Activated CD4-positive, alpha-beta T cell treated with anti-CD3 and anti-CD28 coated beads, Interleukin-2, amount 10 ng/mL, durations not matched to agents 7 days and 5 days (primary cell): ENCODE measurements around the gene RAI1. TPM values are rescaled to one million over a fixed set of nuclear protein-coding genes. Genes with fewer than 3 reads are reported as not detected.
A peak's percentile ranks its signal among the peaks of the same experiment; 100 is the strongest.

Experiments
- CTCF ChIA-PET: fragments of 350-600 bp; sonication (Branson Sonifier 250); formaldehyde crosslinking; loops from one replicate; lab custom pipeline; 2021; ENCODE audit warnings: antibody characterized with exemption; lab: Charles Lee
- POLR2A ChIA-PET: fragments of 350-600 bp; sonication (Branson Sonifier 250); formaldehyde crosslinking; loops from one replicate; lab custom pipeline; 2021; ENCODE audit warnings: antibody characterized with exemption; lab: Charles Lee
- DNase-seq: peaks from one replicate; pipeline ENCODE4 v3.0.0-alpha.2; 2020
- H3K27ac Mint-ChIP-seq: one replicate; pipeline ENCODE4 v1.8.0; 2021; ENCODE audit warnings: mild to moderate bottlenecking, moderate library complexity, mixed read lengths
- H3K27me3 Mint-ChIP-seq: one replicate; pipeline ENCODE4 v1.8.0; 2021; ENCODE audit warnings: mixed read lengths
- H3K36me3 Mint-ChIP-seq: one replicate; pipeline ENCODE4 v1.8.0; 2021; ENCODE audit warnings: low read depth, mixed read lengths
- H3K4me1 Mint-ChIP-seq: one replicate; pipeline ENCODE4 v1.8.0; 2021; ENCODE audit warnings: mixed read lengths
- H3K4me3 Mint-ChIP-seq: one replicate; pipeline ENCODE4 v1.8.0; 2021; ENCODE audit warnings: mild to moderate bottlenecking, moderate library complexity, mixed read lengths
- H3K9me3 Mint-ChIP-seq: one replicate; pipeline ENCODE4 v1.8.0; 2021; ENCODE audit warnings: mixed read lengths
- total RNA-seq, 2 experiments: library from RNA; stranded (reverse); gene quantifications; one replicate each; pipeline ENCODE4 v1.2.3, GENCODE V29; 2021

Gene RAI1
- total RNA-seq, 2 experiments from 2014 or later: 18.1 to 18.5 TPM

DNA sequence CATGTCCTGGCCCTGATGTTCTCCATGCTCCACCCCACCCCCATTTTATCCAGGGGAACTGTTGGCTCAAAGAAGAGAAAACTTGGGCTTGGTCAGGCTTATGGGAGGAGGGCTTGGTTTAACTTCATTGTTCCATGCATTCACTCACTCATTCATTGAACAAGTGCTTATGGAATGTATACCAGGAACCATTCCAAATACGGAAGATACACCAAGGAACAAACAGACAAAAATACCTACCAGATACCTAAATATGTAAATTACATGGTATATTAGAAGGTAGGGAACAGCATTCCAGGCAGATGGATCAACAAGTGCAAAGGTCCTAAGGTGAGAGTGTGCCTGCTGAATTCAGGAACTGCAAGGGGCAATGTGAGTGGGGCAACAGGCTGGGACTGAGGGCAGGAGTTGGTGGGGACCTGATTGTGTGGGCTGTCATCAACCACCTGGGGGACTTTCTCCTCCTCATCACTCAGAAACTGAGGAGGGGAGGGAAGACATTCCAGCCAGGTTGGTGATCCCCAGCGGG, 39.9 kb downstream of the RAI1 start:
- Mint-ChIP-seq H3K9me3 (no peaks in the 10 kb centered on the region), H3K36me3 (peaks cover 8% of the 10 kb centered on the region), H3K4me3 (no peak overlapping the region), H3K27ac (no peak overlapping the region), H3K27me3 (peaks cover 46% of the 10 kb centered on the region), H3K4me1 (peaks cover 32% of the 10 kb centered on the region)
- no peak for DNase-seq
- POLR2A ChIA-PET: no interaction called here
- CTCF ChIA-PET: no interaction called here

DNA sequence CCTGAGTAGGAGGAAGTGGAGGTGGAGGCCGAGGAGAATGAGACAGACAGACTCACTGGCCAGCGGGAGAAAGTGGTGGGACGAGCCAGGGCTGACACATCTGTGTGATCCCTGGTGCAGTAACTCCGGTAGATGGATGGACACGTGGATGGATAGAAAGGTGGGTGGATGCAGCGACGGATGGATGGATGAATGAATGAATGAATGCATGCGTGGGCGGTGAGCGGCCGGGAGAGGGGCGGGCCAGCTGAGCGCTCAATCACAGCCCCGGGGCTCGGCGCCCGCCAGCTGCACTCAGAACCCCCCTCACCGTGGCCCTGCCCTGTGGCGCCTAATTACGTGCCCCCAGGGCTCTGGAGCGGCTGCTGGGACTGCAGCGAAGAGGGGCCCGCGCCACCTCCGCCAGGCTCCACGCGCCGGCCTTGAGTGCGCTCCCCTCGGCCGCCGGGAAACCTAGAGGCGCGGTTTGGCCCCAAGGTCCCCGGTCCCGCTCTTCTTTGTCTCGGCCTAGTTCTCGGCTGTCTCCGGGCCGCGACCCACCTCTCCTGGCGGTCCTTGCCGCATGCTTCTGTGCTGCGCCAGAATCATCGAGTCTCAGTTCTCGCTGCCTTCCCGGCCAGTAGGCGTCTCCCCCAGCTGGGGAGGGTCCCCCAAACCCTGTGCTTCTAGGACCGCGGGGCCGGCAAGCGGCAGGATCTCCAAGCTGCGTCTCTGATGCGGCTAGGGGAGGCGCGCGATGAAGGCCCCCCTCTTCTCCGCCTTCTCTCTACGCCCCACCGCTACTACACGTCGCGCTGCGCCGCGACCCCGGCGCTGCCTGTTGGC, 41.0 kb downstream of the RAI1 start:
- no peak overlapping the region for H3K4me3 Mint-ChIP-seq
- no peaks in the 10 kb centered on the region for H3K9me3 Mint-ChIP-seq
- CTCF ChIA-PET: interaction anchor here (1.0 to 2.1 kb wide), 2 partner anchors 8 to 44 kb away, joined by 3 to 7 read pairs; no protein-coding TSS in a partner anchor
- no peak for DNase-seq
- H3K27ac Mint-ChIP-seq: no peak overlapping the region
- POLR2A ChIA-PET: no interaction called here
- peaks cover 8% of the 10 kb centered on the region for H3K36me3 Mint-ChIP-seq
- peaks cover 46% of the 10 kb centered on the region for H3K27me3 Mint-ChIP-seq
- H3K4me1 Mint-ChIP-seq: peaks cover 39% of the 10 kb centered on the region

DNA sequence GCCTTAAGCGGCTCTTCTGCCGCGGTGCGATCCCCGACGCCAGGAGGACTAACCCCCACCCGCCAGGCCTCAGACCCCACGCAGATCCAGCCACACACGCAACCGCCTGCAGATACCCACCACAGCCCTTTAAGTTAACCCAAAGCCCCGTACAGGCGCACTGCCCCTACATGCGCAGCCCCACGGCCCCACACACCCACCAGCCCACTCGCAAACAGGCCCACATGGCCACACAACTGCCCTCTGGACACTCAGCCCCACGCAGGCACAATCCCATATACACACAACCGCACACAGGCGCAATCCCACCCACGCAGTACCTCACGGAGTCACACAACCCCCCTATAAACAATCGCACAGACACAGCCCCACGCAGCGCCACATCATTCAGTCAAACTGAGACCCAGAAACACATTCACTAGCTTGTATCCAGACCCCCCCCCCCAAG, 41.7 kb downstream of the RAI1 start:
- peaks cover 33% of the 10 kb centered on the region for H3K4me1 Mint-ChIP-seq
- CTCF ChIA-PET: interaction anchor here (1.0 to 2.1 kb wide), 3 partner anchors 9 to 45 kb away, joined by 3 to 7 read pairs (median 3); no protein-coding TSS in a partner anchor
- no peak overlapping the region for H3K27ac Mint-ChIP-seq
- no peak for DNase-seq
- no peaks in the 10 kb centered on the region for H3K9me3 Mint-ChIP-seq
- H3K27me3 Mint-ChIP-seq: peaks cover 48% of the 10 kb centered on the region
- peaks cover 8% of the 10 kb centered on the region for H3K36me3 Mint-ChIP-seq
- POLR2A ChIA-PET: no interaction called here
- H3K4me3 Mint-ChIP-seq: peak overlapping the region; percentile 45

DNA sequence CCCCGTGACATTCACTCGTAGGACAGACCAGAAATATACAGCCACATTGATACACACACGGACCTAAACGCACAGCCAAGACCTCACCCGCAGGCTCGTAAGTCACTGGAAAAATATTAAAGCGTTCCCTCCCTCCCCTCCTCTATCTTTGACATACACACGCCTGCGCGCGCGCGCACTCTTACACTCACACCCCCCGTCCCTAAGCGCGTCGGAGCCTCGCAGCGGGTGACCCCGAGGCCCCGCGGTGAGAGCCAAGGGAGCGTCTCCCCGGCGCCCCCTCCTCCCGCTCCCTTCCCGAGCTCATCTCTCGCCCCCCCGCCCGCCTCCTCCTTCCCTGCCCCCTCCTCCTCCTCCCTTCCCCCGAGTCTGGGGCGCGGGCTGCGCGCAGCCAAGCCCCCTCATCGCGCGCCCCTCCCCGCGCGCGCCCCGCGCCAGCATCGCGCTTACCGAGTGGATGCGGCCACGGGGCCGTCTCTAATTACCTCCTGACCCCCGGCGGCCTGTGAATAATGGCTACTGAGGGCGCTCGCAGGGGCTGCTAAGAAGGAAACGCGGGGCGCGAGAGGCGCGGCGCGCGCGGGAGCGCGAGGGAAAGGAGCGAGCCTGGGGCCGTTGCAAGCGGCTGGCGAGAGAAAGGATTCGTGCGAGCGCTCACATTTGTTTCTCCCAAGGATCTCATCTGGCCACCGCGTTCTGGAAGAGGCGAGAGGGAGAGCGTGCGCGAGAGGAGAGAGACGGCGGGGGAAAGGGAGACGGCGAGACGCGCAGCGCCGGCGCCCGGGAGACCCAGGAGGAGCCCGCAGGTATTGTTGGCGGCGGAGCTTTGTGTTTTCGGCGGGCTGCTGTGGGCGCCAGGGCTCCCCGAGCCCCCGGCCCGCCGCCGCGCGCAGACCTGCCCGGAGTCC, 42.4 kb downstream of the RAI1 start:
- POLR2A ChIA-PET: no interaction called here
- CTCF ChIA-PET: interaction anchor here (1.0 to 2.1 kb wide), 3 partner anchors 9 to 45 kb away, joined by 3 to 7 read pairs (median 3); no protein-coding TSS in a partner anchor
- H3K9me3 Mint-ChIP-seq: no peaks in the 10 kb centered on the region

DNA sequence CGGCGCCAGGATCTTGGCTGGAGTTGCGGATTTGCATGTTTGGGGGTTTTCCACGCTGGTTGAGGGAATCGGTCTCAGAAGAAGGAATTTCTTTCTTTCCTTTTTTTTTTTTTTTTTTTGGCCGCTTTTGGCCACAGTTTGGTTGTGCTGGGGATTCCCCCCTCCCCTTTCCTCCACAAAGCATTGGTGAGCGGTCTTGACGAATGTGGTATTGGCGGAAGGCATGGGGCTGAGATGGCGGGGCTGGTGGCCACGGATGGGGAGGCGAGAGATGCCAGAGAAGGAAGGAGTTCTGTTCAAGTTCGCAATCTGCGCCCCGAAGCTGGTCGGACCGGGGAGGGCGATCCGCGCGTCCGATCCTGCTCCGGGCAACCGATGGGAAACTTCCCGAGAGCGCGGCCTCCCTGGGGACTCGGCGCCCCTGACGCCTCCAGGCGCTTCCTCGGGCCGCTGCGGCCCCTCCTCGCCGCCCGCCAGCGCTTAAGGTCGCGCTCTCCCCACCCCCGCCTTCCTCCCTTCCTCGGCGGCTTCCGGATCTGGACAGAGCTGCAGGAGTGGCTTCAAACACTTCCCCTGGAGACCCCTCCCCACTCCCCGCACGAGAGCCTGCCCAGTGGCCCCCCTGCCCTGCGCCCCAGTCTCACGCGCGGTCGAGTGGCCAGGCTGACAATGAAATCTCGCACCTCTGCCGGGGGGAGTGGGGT, 43.2 kb downstream of the RAI1 start:
- no peaks in the 10 kb centered on the region for H3K9me3 Mint-ChIP-seq
- H3K4me1 Mint-ChIP-seq: peaks cover 32% of the 10 kb centered on the region
- H3K27me3 Mint-ChIP-seq: peaks cover 42% of the 10 kb centered on the region
- H3K4me3 Mint-ChIP-seq: peak overlapping the region; percentile 56
- peak overlapping the region; percentile 27 for H3K27ac Mint-ChIP-seq
- CTCF ChIA-PET: interaction anchor here (0.6 to 2.1 kb wide), 3 partner anchors 10 to 77 kb away, joined by 3 to 7 read pairs (median 3); no protein-coding TSS in a partner anchor
- peaks cover 8% of the 10 kb centered on the region for H3K36me3 Mint-ChIP-seq
- DNase-seq: peak; percentile 18
- POLR2A ChIA-PET: no interaction called here

More for the DNA sequence above, 42.4 kb downstream of the RAI1 start:
- H3K27me3 Mint-ChIP-seq: peaks cover 48% of the 10 kb centered on the region
- H3K4me3 Mint-ChIP-seq: peak overlapping the region; percentile 75
- peaks cover 32% of the 10 kb centered on the region for H3K4me1 Mint-ChIP-seq
- H3K36me3 Mint-ChIP-seq: peaks cover 8% of the 10 kb centered on the region
- DNase-seq: peak; percentile 20
- H3K27ac Mint-ChIP-seq: peak overlapping the region; percentile 63

DNA sequence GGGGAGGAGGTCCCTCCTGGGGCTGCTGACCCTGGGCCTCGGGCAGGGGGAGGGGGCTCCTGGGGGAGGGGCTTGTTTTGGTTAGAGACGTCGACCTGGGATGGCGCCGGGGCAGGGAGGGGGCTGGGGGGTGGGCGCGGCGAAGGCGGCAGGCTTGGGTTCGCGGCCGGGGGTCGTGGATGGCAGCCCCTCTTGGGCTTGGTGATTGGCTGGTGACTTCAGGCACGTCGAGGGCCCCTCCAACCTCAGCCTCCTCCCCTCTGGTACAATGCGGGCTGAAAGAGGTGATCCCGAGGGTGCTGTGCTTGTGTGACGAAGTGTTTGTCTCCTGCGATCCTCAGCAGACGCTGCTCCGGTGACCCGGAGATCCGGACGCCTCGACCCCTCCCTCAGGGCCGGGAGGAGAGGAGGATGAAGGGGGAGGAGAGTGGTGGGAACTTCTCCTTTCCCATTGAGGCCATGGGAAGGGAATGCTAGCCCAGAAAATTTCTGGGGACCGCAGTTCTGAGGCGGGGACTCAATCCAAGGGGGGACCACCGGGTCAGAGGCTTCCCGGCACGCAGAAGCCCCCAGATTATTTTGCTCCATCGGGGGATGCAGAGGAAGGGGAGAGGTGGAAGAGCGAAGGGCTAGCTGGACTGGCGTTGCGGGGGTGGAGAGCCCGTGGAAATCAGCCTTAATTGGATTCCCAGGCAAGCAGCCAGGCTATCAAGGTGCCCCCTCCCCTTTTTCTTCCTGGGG, 43.9 kb downstream of the RAI1 start:
- peak overlapping the region; percentile 28 for H3K4me3 Mint-ChIP-seq
- POLR2A ChIA-PET: no interaction called here

DNA sequence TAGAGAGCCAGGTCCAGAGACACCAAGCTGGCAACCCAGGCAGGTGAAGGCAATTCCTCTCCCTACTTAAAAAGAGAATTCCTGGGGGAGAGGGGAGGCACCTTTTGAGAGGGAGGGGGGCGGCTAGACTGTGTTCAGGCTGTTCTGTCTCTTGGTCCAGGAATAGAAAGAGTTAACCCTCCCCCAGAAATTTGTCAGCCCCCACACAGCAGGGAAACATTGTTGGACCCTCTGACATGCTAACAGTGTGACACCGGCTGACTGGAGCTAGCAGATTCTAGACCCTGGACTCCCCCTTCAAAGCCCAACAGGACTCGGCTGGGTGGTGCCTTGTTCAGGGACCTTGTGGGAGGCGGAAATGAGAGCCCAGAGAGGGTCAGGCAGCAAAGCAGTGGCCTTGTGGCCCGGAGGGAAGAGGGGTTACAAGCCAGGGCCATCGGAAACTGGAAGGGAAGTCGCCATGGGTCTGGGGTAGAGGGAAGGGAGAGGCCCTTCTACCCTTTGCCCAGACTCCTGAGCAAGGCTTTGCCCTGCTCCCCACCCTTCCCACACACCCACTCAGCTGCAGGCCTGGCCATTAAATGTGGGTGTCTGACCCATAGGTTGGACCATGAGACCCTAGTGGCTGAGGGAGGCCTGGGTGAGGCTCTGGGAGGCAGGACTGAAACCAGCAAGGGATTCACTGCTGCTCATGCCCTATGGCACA, 44.6 kb downstream of the RAI1 start:
- peaks cover 37% of the 10 kb centered on the region for H3K27me3 Mint-ChIP-seq
- no peak overlapping the region for H3K4me3 Mint-ChIP-seq
- H3K9me3 Mint-ChIP-seq: no peaks in the 10 kb centered on the region
- ChIA-PET CTCF (interaction anchor here (1.4 kb wide), 1 partner anchor 24 kb away, joined by 3 read pairs; no protein-coding TSS in a partner anchor), POLR2A (no interaction called here)
- DNase-seq: no peak
- peaks cover 32% of the 10 kb centered on the region for H3K4me1 Mint-ChIP-seq
- H3K27ac Mint-ChIP-seq: no peak overlapping the region
- H3K36me3 Mint-ChIP-seq: peaks cover 8% of the 10 kb centered on the region

More for the DNA sequence above, 43.9 kb downstream of the RAI1 start:
- Mint-ChIP-seq H3K9me3 (no peaks in the 10 kb centered on the region), H3K27me3 (peaks cover 42% of the 10 kb centered on the region), H3K27ac (no peak overlapping the region), H3K36me3 (peaks cover 8% of the 10 kb centered on the region), H3K4me1 (peaks cover 32% of the 10 kb centered on the region)
- CTCF ChIA-PET: interaction anchor here (0.6 to 1.4 kb wide), 3 partner anchors 11 to 77 kb away, joined by 3 read pairs; no protein-coding TSS in a partner anchor
- DNase-seq: no peak

DNA sequence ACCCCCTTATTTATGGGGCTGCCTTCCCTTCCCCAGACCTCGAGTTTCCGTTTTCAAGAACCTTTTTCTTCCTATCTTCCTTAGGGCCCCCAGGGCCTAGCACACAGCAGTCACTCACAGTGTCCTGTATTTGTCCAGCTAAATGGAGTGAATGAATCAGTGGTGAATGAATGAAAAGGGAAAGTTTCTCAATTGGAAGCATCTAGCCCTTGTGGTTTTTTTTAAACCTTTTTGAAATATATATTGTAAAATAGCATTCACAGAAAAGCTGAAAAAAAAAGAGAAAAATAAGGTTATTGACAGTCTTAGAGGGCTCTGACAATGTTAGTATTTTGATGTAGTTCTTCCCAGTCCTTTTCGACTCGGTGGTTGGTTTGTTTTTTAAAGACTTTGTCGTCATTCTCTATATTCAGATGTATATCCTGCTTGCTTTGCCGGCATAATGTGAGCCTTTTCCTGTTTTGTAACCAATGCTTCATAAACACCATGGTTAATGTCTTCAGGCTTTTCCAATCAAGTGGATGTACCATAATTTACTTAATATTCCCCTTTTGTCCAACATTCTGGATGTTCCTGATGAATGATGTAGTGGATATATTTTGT, 45.3 kb downstream of the RAI1 start:
- peaks cover 32% of the 10 kb centered on the region for H3K4me1 Mint-ChIP-seq
- H3K9me3 Mint-ChIP-seq: no peaks in the 10 kb centered on the region
- H3K36me3 Mint-ChIP-seq: peaks cover 8% of the 10 kb centered on the region
- DNase-seq: no peak
- H3K27ac Mint-ChIP-seq: no peak overlapping the region
- peaks cover 30% of the 10 kb centered on the region for H3K27me3 Mint-ChIP-seq
- CTCF ChIA-PET: interaction anchor here (1.4 kb wide), 1 partner anchor 24 kb away, joined by 3 read pairs; no protein-coding TSS in a partner anchor
- no peak overlapping the region for H3K4me3 Mint-ChIP-seq
- POLR2A ChIA-PET: no interaction called here

DNA sequence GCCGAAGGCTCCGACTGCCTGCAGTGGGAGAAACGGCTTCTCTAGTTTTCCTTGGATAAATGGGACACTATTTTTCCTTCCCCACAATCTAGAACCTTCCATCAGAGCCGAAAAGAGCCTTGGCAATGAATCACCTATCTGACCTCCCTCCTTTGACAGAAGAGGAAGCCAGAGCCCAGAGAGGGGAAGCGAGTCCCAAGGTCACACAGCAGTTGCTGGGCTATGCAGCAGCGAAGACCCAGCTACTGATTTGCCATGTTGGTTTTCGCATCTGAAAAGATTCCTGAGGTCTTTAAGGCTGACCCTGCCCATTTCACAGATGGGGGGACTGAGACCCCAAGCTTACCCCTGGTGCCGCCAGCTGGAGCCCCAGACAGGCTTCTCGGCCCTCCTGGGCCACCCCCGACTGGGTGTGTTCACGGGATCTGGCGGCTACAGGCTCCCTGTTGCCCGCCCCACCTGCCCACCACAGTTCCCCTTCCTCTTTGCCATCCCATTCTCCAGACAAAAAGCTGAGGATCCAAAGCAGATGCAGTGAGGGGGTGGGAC, 45.9 kb downstream of the RAI1 start:
- no peak for DNase-seq
- H3K9me3 Mint-ChIP-seq: no peaks in the 10 kb centered on the region
- H3K36me3 Mint-ChIP-seq: peaks cover 5% of the 10 kb centered on the region
- peaks cover 24% of the 10 kb centered on the region for H3K27me3 Mint-ChIP-seq
- peaks cover 32% of the 10 kb centered on the region for H3K4me1 Mint-ChIP-seq
- POLR2A ChIA-PET: no interaction called here
- no peak overlapping the region for H3K4me3 Mint-ChIP-seq
- CTCF ChIA-PET: interaction anchor here (1.6 kb wide), 1 partner anchor 13 kb away, joined by 3 read pairs; no protein-coding TSS in a partner anchor
- no peak overlapping the region for H3K27ac Mint-ChIP-seq

DNA sequence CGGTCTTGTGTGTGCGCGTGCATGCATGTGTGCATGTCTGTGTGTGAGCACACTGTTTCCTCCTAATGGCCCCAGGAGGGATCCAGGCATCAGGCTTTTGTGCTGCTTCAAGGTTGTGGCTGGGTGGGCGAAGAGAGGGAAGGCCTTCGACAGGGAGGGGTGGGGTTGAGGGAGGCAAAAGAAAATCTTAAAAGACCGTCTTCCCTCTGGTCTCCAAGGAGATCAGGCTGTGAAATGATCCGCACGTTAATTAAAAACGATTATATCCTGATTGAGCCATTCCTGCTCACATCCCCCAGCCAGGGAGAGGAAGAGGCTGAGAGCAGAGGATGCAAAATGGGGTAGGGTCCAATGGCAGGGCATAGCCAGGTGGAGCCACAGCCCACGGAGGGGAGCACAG, 46.9 kb downstream of the RAI1 start:
- ChIA-PET CTCF (interaction anchor here (1.4 to 1.6 kb wide), 2 partner anchors 14 to 143 kb away, joined by 3 read pairs; no protein-coding TSS in a partner anchor), POLR2A (no interaction called here)
- no peak for DNase-seq
- no peak overlapping the region for H3K4me3 Mint-ChIP-seq
- H3K27me3 Mint-ChIP-seq: peaks cover 16% of the 10 kb centered on the region
- H3K9me3 Mint-ChIP-seq: no peaks in the 10 kb centered on the region
- no peak overlapping the region for H3K27ac Mint-ChIP-seq
- peaks cover under 1% of the 10 kb centered on the region for H3K36me3 Mint-ChIP-seq
- peaks cover 24% of the 10 kb centered on the region for H3K4me1 Mint-ChIP-seq
